Loucy (cell line): Measurements from ENCODE around the gene TSPO.

Experiments used
- H2AFZ ChIP-seq: fragments of 200-600 bp; sonication (generic); 2 replicates; pipeline ENCODE4 v1.6.0; 2016; ENCODE audit warnings: antibody characterized with exemption, mild to moderate bottlenecking, low read length, moderate library complexity
- H3F3A ChIP-seq: fragments of 200-600 bp; 2 replicates; pipeline ENCODE4 v1.6.0; 2016; ENCODE audit warnings: antibody characterized with exemption, low read depth, mild to moderate bottlenecking
- H3K27me3 ChIP-seq: fragments of 200-600 bp; sonication (generic); 2 replicates; pipeline ENCODE4 v1.6.1; 2014; ENCODE audit warnings: low read length, mild to moderate bottlenecking; ENCODE audit not compliant: insufficient read depth, poor library complexity, severe bottlenecking
- H3K36me3 ChIP-seq: fragments of 200-600 bp; sonication (generic); 2 replicates; pipeline ENCODE4 v1.6.1; 2016; ENCODE audit warnings: low read length; ENCODE audit not compliant: insufficient read depth
- H3K4me1 ChIP-seq: fragments of 200-600 bp; sonication (generic); 2 replicates; pipeline ENCODE4 v1.5.1; 2014; ENCODE audit warnings: low read length, mild to moderate bottlenecking; ENCODE audit not compliant: insufficient read depth, poor library complexity, severe bottlenecking
- H3K4me2 ChIP-seq: fragments of 200-600 bp; sonication (generic); 2 replicates; pipeline ENCODE4 v1.6.0; 2014; ENCODE audit warnings: antibody characterized with exemption, low read length, low read depth, mild to moderate bottlenecking; ENCODE audit not compliant: poor library complexity, severe bottlenecking
- H3K4me3 ChIP-seq: fragments of 200-600 bp; sonication (generic); 2 replicates; pipeline ENCODE4 v1.5.1; 2014; ENCODE audit warnings: low read length, mild to moderate bottlenecking, mixed read lengths; ENCODE audit not compliant: poor library complexity, severe bottlenecking
- H3K79me2 ChIP-seq: fragments of 200-600 bp; sonication (generic); 2 replicates; pipeline ENCODE4 v1.6.1; 2014; ENCODE audit warnings: low read length; ENCODE audit not compliant: insufficient read depth
- H3K9ac ChIP-seq: fragments of 200-600 bp; sonication (generic); 2 replicates; pipeline ENCODE4 v1.6.0; 2014; ENCODE audit warnings: mild to moderate bottlenecking, low read depth, low read length, moderate library complexity; ENCODE audit not compliant: poor library complexity, severe bottlenecking
- H3K9me2 ChIP-seq: fragments of 200-600 bp; sonication (generic); replicated peaks from 2 replicates; pipeline ENCODE4 v1.6.1; 2016; ENCODE audit warnings: low read depth, low read length, mixed read lengths
- H3K9me3 ChIP-seq: fragments of 200-600 bp; sonication (generic); 2 replicates; pipeline ENCODE4 v1.6.1; 2014; ENCODE audit warnings: mild to moderate bottlenecking, antibody characterized with exemption, low read length, low read depth; ENCODE audit not compliant: insufficient read depth
- H4K20me1 ChIP-seq: fragments of 200-600 bp; sonication (generic); 2 replicates; pipeline ENCODE4 v1.6.0; 2014; ENCODE audit warnings: antibody characterized with exemption, low read length, mild to moderate bottlenecking; ENCODE audit not compliant: insufficient read depth, poor library complexity, severe bottlenecking
- EZH2phosphoT487 ChIP-seq: fragments of 200-600 bp; IDR thresholded peaks from 2 replicates; pipeline ENCODE4 v1.6.1; 2018; ENCODE audit warnings: antibody characterized with exemption, mild to moderate bottlenecking, moderate library complexity, borderline replicate concordance
- TF ChIP-seq, protein P1 (sequence below): fragments of 200-600 bp; sonication (generic); conservative IDR thresholded peaks from 2 replicates; pipeline ENCODE4 v1.5.1; 2014; ENCODE audit warnings: mild to moderate bottlenecking, antibody characterized with exemption, low read length

Gene TSPO

DNA sequence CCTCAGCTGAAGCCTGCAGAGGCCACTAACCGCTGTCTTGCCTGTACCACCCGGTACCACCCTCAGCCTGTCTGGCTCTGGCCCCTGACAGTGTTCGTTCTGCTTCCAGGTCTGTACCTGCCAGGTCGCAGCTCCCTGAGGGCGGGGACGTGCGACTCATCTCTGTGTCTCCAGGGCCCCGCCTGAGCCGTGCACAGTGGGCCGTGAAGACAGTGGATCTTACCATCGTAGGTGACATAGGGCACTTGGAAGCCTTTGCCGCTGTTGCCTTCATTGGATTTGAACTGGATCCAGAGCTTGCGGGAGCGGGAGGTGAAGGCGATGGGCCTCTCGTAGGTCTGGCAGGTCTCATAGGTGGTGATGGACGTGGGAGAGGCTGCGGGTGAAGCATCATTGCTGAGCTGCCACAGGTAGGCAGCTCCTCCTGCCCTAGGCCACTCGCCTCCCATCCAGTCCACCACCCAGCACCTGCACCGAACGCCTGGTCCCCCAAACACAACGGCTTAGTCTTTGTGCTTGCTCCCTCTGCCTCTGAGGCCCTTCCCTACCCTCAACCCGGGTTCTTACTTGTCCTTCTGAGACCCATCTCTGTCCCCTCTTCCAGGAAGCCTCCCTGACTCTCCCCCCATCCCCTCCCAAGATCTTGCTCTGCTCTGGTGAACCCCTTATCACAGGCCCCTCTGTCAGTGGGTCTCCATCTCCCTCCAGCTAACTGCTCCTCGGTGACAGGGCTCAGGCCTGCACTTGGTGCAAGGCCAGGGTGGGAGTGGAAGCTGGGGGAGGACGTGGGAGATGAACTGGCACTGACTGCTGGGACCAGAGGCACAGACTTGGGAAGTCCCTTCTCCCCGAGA lies 56.7 kb downstream of the TSPO start:
- Histone ChIP-seq H3K4me1 (no peaks in the 10 kb centered on the region), H2AFZ (no peak overlapping the region), H3K9me2 (no peaks in the 10 kb centered on the region), H3K36me3 (no peaks in the 10 kb centered on the region), H3K79me2 (no peaks in the 10 kb centered on the region), H3K4me2 (no peak overlapping the region), H3K9me3 (no peaks in the 10 kb centered on the region), H3K4me3 (no peak overlapping the region), H3K27me3 (no peaks in the 10 kb centered on the region), H3F3A (no peaks in the 10 kb centered on the region), H4K20me1 (no peaks in the 10 kb centered on the region), H3K9ac (no peak overlapping the region)
- TF ChIP-seq, protein P1, sequence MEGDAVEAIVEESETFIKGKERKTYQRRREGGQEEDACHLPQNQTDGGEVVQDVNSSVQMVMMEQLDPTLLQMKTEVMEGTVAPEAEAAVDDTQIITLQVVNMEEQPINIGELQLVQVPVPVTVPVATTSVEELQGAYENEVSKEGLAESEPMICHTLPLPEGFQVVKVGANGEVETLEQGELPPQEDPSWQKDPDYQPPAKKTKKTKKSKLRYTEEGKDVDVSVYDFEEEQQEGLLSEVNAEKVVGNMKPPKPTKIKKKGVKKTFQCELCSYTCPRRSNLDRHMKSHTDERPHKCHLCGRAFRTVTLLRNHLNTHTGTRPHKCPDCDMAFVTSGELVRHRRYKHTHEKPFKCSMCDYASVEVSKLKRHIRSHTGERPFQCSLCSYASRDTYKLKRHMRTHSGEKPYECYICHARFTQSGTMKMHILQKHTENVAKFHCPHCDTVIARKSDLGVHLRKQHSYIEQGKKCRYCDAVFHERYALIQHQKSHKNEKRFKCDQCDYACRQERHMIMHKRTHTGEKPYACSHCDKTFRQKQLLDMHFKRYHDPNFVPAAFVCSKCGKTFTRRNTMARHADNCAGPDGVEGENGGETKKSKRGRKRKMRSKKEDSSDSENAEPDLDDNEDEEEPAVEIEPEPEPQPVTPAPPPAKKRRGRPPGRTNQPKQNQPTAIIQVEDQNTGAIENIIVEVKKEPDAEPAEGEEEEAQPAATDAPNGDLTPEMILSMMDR = no peak

DNA sequence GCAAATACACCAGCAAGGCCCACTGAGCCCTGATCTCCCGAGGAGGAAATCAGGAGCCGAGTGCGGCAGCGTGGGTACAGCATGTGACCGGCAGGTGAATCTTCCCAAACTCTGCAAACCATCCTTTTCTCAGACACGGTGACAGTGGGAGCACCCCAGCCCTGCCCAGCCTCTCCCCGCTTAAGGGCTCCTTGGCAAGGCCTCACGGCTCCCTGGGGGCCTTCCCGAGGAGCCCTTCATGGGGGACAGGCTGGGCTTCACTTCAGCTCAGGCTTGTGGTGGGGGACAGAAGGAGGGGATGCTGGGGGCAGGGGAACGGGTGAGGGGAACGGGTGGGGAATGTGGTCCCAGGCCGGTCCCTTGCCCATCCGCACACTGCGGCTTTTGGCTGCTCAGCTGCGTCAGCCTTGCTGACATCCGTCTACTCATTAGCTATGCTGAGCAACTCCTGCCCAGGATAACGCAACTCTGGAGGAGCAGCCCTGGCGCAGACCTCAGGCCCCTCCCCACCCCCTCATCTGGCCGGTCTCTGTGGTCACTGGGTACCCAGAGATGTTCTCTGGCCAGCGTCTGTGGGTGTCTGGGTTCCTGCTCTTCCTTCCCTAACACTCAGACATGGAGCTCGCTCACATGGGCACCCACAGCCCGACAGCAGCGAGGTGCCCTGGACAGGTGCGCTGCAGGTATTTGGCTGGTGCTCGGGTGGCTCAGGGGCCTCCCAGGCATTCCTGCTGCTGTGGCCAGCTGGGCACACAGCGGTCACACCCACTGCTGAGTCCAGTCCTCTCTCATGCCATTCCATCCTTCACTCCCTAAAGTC lies 57.6 kb downstream of the TSPO start:
- Histone ChIP-seq H4K20me1 (no peaks in the 10 kb centered on the region), H3K9ac (no peak overlapping the region), H3K27me3 (no peaks in the 10 kb centered on the region), H3K79me2 (no peaks in the 10 kb centered on the region), H3K4me2 (no peak overlapping the region), H3K4me3 (no peak overlapping the region), H2AFZ (no peak overlapping the region), H3K4me1 (no peaks in the 10 kb centered on the region), H3K9me2 (no peaks in the 10 kb centered on the region), H3K9me3 (no peaks in the 10 kb centered on the region), H3K36me3 (no peaks in the 10 kb centered on the region), H3F3A (no peaks in the 10 kb centered on the region)
- no peak for TF ChIP-seq EZH2phosphoT487
- TF ChIP-seq, protein P1 = no peak

DNA sequence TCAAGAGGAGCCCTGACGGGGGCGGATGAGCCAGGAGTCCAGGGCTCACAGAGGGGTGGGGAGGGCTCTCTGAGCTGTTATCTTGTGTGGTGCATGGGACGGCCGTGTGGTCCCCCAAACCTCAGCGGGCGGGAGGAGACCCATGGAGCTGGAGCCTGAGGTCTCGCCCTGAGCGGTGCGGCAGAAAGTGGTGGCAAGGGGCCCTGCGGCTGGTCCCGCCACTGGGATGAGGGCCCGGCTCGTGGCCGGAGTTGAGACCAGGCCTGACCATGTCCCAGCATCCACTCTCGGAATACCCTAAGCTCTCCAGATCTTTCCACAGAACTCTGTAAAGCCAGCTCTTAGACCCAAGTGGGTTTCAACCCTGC lies 58.1 kb downstream of the TSPO start:
- Histone ChIP-seq H3K36me3 (no peaks in the 10 kb centered on the region), H3K27me3 (no peaks in the 10 kb centered on the region), H3F3A (no peaks in the 10 kb centered on the region), H3K9me3 (no peaks in the 10 kb centered on the region), H3K4me1 (no peaks in the 10 kb centered on the region), H3K9me2 (no peaks in the 10 kb centered on the region), H2AFZ (no peak overlapping the region), H4K20me1 (no peaks in the 10 kb centered on the region), H3K4me3 (no peak overlapping the region), H3K4me2 (no peak overlapping the region), H3K79me2 (no peaks in the 10 kb centered on the region), H3K9ac (no peak overlapping the region)
- no peak for TF ChIP-seq EZH2phosphoT487
- TF ChIP-seq, protein P1 = no peak
